Activated naive CD4-positive, alpha-beta T cell treated with anti-CD3 and anti-CD28 coated beads, Interleukin-2, amount 50 U/mL, for 72 hours (primary cell): ENCODE measurements around the gene ITPR2. TPM values are rescaled to one million over a fixed set of nuclear protein-coding genes. Genes with fewer than 3 reads are reported as not detected.
"Not testable (repeated sequence)": the region's sequence is repeated elsewhere in the genome, so short reads cannot be mapped to it uniquely, and the experiment has no call there.

Experiments used
- ATAC-seq, 2 donors: fragments of 150-1000 bp; cut with Tn5 transposase; 2 replicates each; pipeline ENCODE4 v1.10.0; 2021; ENCODE audit warnings: mild to moderate bottlenecking in 2 of 2, moderate library complexity in 2 of 2
- DNase-seq, 2 donors: peaks; one replicate each; pipeline ENCODE4 v3.0.0; 2021 to 2022; ENCODE audit warnings: low spot score in 2 of 2
- H3K27ac Mint-ChIP-seq, 2 donors: one replicate each; pipeline ENCODE4 v1.8.0; 2022; ENCODE audit warnings: mild to moderate bottlenecking in 2 of 2, mixed read lengths in 2 of 2
- H3K36me3 Mint-ChIP-seq, 2 donors: one replicate each; pipeline ENCODE4 v1.8.0; 2022; ENCODE audit warnings: mixed read lengths in 2 of 2
- H3K9me3 Mint-ChIP-seq, 2 donors: one replicate each; pipeline ENCODE4 v1.8.0; 2022; ENCODE audit warnings: mixed read lengths in 2 of 2
- total RNA-seq, 2 donors: library from RNA; stranded (reverse); gene quantifications; one replicate each; pipeline ENCODE4 v1.2.3, GENCODE V29; 2022

ITPR2 gene
- total RNA-seq, 2 donors from 2014 or later, result 44.6 to 46.1 TPM

- not testable (repeated sequence) for DNase-seq, H3K27ac Mint-ChIP-seq, H3K9me3 Mint-ChIP-seq, H3K36me3 Mint-ChIP-seq, ATAC-seq
Observed at GRCh38 chr12:26671487-26671886, 161.5 kb downstream of the ITPR2 start.

GRCh38 chr12:26668847-26669246, 164.1 kb downstream of the ITPR2 start:
- no peak for ATAC-seq
- DNase-seq, result no peak
- H3K9me3 Mint-ChIP-seq, result no peaks in the 10 kb centered on the region
- no peak overlapping the region for H3K27ac Mint-ChIP-seq
- no peaks in the 10 kb centered on the region for H3K36me3 Mint-ChIP-seq

GRCh38 chr12:26668230-26668629, 164.8 kb downstream of the ITPR2 start:
- peaks cover 3% of the 10 kb centered on the region in 2 donors for H3K36me3 Mint-ChIP-seq
- no peak overlapping the region for H3K27ac Mint-ChIP-seq
- DNase-seq (no peak), ATAC-seq (no peak)
- no peaks in the 10 kb centered on the region for H3K9me3 Mint-ChIP-seq

GRCh38 chr12:26666286-26666685, 166.7 kb downstream of the ITPR2 start:
- Mint-ChIP-seq H3K9me3 (no peaks in the 10 kb centered on the region), H3K27ac (no peak overlapping the region), H3K36me3 (peaks cover 6 to 7% of the 10 kb centered on the region in 2 donors)
- DNase-seq (no peak), ATAC-seq (no peak)

- Mint-ChIP-seq H3K9me3 (no peaks in the 10 kb centered on the region), H3K36me3 (peaks cover 13 to 18% of the 10 kb centered on the region in 2 donors), H3K27ac (no peak overlapping the region)
- no peak for DNase-seq
- ATAC-seq, result no peak
Observed at GRCh38 chr12:26661399-26661798, 171.6 kb downstream of the ITPR2 start.

- no peaks in the 10 kb centered on the region for H3K9me3 Mint-ChIP-seq
- ATAC-seq (no peak), DNase-seq (no peak)
- H3K36me3 Mint-ChIP-seq, result peaks cover 17 to 23% of the 10 kb centered on the region in 2 donors
- H3K27ac Mint-ChIP-seq, result no peak overlapping the region
Observed at GRCh38 chr12:26659930-26660329, 173.1 kb downstream of the ITPR2 start.

GRCh38 chr12:26658991-26659390, 174.0 kb downstream of the ITPR2 start:
- DNase-seq (no peak), ATAC-seq (no peak)
- Mint-ChIP-seq H3K27ac (no peak overlapping the region), H3K9me3 (no peaks in the 10 kb centered on the region), H3K36me3 (peaks cover 17 to 28% of the 10 kb centered on the region in 2 donors)

- ATAC-seq (no peak), DNase-seq (no peak)
- H3K9me3 Mint-ChIP-seq, result no peaks in the 10 kb centered on the region
- peaks cover 36 to 44% of the 10 kb centered on the region in 2 donors for H3K36me3 Mint-ChIP-seq
- H3K27ac Mint-ChIP-seq, result peak overlapping the region in 1 of 2 donors; percentile 6
Observed at GRCh38 chr12:26654623-26655022, 178.4 kb downstream of the ITPR2 start.

GRCh38 chr12:26651566-26652188, 181.3 kb downstream of the ITPR2 start:
- Mint-ChIP-seq H3K27ac (no peak overlapping the region), H3K36me3 (peaks cover 30 to 33% of the 10 kb centered on the region in 2 donors), H3K9me3 (no peaks in the 10 kb centered on the region)
- DNase-seq (peak in 1 of 2 donors; percentile 73), ATAC-seq (peak; percentile 37 to 76)

- ATAC-seq, result no peak
- no peak overlapping the region for H3K27ac Mint-ChIP-seq
- DNase-seq, result no peak
- peaks cover 30 to 33% of the 10 kb centered on the region in 2 donors for H3K36me3 Mint-ChIP-seq
- no peaks in the 10 kb centered on the region for H3K9me3 Mint-ChIP-seq
Observed at GRCh38 chr12:26651036-26651435, 182.0 kb downstream of the ITPR2 start.

GRCh38 chr12:26648999-26649398, 184.0 kb downstream of the ITPR2 start:
- Mint-ChIP-seq H3K9me3 (peaks cover 0 to 4% of the 10 kb centered on the region in 2 donors), H3K27ac (no peak overlapping the region), H3K36me3 (peaks cover 30 to 33% of the 10 kb centered on the region in 2 donors)
- ATAC-seq, result no peak
- DNase-seq, result no peak

- ATAC-seq, result no peak
- peaks cover 27 to 30% of the 10 kb centered on the region in 2 donors for H3K36me3 Mint-ChIP-seq
Observed at GRCh38 chr12:26648584-26648983, 184.4 kb downstream of the ITPR2 start.

GRCh38 chr12:26648066-26648465, 184.9 kb downstream of the ITPR2 start:
- H3K9me3 Mint-ChIP-seq, result peaks cover 0 to 4% of the 10 kb centered on the region in 2 donors
- no peak for DNase-seq

More at GRCh38 chr12:26648584-26648983, 184.4 kb downstream of the ITPR2 start:
- Mint-ChIP-seq H3K27ac (no peak overlapping the region), H3K9me3 (peaks cover 0 to 4% of the 10 kb centered on the region in 2 donors)
- DNase-seq, result no peak

GRCh38 chr12:26647088-26647487, 185.9 kb downstream of the ITPR2 start:
- no peak for DNase-seq
- Mint-ChIP-seq H3K27ac (no peak overlapping the region), H3K36me3 (peaks cover 15 to 19% of the 10 kb centered on the region in 2 donors), H3K9me3 (peaks cover 0 to 4% of the 10 kb centered on the region in 2 donors)
- no peak for ATAC-seq

More at GRCh38 chr12:26648066-26648465, 184.9 kb downstream of the ITPR2 start:
- ATAC-seq, result no peak
- Mint-ChIP-seq H3K27ac (no peak overlapping the region), H3K36me3 (peaks cover 24 to 27% of the 10 kb centered on the region in 2 donors)

- H3K36me3 Mint-ChIP-seq, result peaks cover 10 to 14% of the 10 kb centered on the region in 2 donors
- no peak for ATAC-seq
- DNase-seq, result no peak
- no peak overlapping the region for H3K27ac Mint-ChIP-seq
- peaks cover 0 to 4% of the 10 kb centered on the region in 2 donors for H3K9me3 Mint-ChIP-seq
Observed at GRCh38 chr12:26646571-26646970, 186.4 kb downstream of the ITPR2 start.

- ATAC-seq, result peak in 1 of 2 donors; percentile 45
- DNase-seq, result not testable (repeated sequence)
- peak overlapping the region in 1 of 2 donors; percentile 3 for H3K27ac Mint-ChIP-seq
Observed at GRCh38 chr12:26644376-26644775, 188.6 kb downstream of the ITPR2 start.

GRCh38 chr12:26643532-26644315, 189.3 kb downstream of the ITPR2 start:
- H3K36me3 Mint-ChIP-seq, result peaks cover 6 to 16% of the 10 kb centered on the region in 2 donors
- DNase-seq (no peak), ATAC-seq (no peak)
- peak overlapping the region; percentile 3 to 56 for H3K27ac Mint-ChIP-seq
- H3K9me3 Mint-ChIP-seq, result peaks cover 0 to 4% of the 10 kb centered on the region in 2 donors

More at GRCh38 chr12:26644376-26644775, 188.6 kb downstream of the ITPR2 start:
- peaks cover 6 to 16% of the 10 kb centered on the region in 2 donors for H3K36me3 Mint-ChIP-seq
- H3K9me3 Mint-ChIP-seq, result not testable (repeated sequence)
